Upper lobe of right lung (tissue), 1 donor: Measurements from ENCODE around the gene PBX1. TPM values are rescaled to one million over a fixed set of nuclear protein-coding genes. Genes with fewer than 3 reads are reported as not detected.

ENCODE experiments used
- ATAC-seq: fragments of 200-7000 bp; cut with Tn5 transposase; one replicate; pipeline ENCODE4 v1.9.1; 2020; ENCODE audit warnings: mild to moderate bottlenecking, moderate library complexity
- DNase-seq: peaks from one replicate; pipeline ENCODE4 v3.0.0-alpha.2; 2020
- H3K27ac ChIP-seq: fragments of 200-600 bp; one replicate; pipeline ENCODE4 v1.8.0; 2022
- H3K27me3 ChIP-seq: fragments of 200-600 bp; one replicate; pipeline ENCODE4 v1.8.0; 2022; ENCODE audit warnings: mild to moderate bottlenecking
- H3K36me3 ChIP-seq: fragments of 200-600 bp; one replicate; pipeline ENCODE4 v1.8.0; 2022
- H3K4me1 ChIP-seq: fragments of 200-600 bp; one replicate; pipeline ENCODE4 v1.8.0; 2022
- H3K4me3 ChIP-seq: fragments of 200-600 bp; one replicate; pipeline ENCODE4 v1.8.0; 2022; ENCODE audit warnings: mild to moderate bottlenecking
- H3K9me3 ChIP-seq: fragments of 200-600 bp; one replicate; pipeline ENCODE4 v1.8.0; 2022
- CTCF ChIP-seq: fragments of 200-600 bp; IDR thresholded peaks from one replicate; pipeline ENCODE4 v1.8.0; 2022; ENCODE audit warnings: antibody characterized with exemption
- intact Hi-C: fragments of 100-400 bp; cut with DNase I; formaldehyde crosslinking; loops from one replicate; pipeline ENCODE4 v1.11.0; 2022
- total RNA-seq: library from RNA; stranded (reverse); fragmentation: NEBNext Ultra II Directional; extraction: Animal tissue kit (Norgen Biotek cat#: 25700); gene quantifications from one replicate; pipeline ENCODE4 v1.2.1, GENCODE V29; 2021
- donor health status: DM: no; HTN: yes; CAD: no; lungs with severe emphysema.

Gene PBX1
- total RNA-seq, 1 donor from 2014 or later = 56.7 TPM

GRCh38 chr1:164694505-164694904 is 135.5 kb downstream of the PBX1 start:
- DNase-seq = no peak
- TF ChIP-seq CTCF = no peak
- H3K36me3 ChIP-seq = no peaks in the 10 kb centered on the region
- intact Hi-C loops = no loop called here
- H3K4me3 ChIP-seq = no peak overlapping the region
- H3K9me3 ChIP-seq = no peaks in the 10 kb centered on the region
- H3K27ac ChIP-seq = no peak overlapping the region
- ATAC-seq = no peak
- H3K27me3 ChIP-seq = no peaks in the 10 kb centered on the region
- no peaks in the 10 kb centered on the region for H3K4me1 ChIP-seq

GRCh38 chr1:164695956-164696665 is 137.1 kb downstream of the PBX1 start:
- H3K9me3 ChIP-seq = no peaks in the 10 kb centered on the region
- TF ChIP-seq CTCF = no peak
- ATAC-seq (no peak), DNase-seq (no peak)
- intact Hi-C loops = no loop called here
- no peaks in the 10 kb centered on the region for H3K4me1 ChIP-seq
- H3K36me3 ChIP-seq = no peaks in the 10 kb centered on the region
- no peak overlapping the region for H3K4me3 ChIP-seq
- no peak overlapping the region for H3K27ac ChIP-seq
- H3K27me3 ChIP-seq = no peaks in the 10 kb centered on the region

- Histone ChIP-seq H3K4me1 (no peaks in the 10 kb centered on the region), H3K36me3 (no peaks in the 10 kb centered on the region), H3K4me3 (no peak overlapping the region), H3K27me3 (no peaks in the 10 kb centered on the region), H3K27ac (no peak overlapping the region), H3K9me3 (no peaks in the 10 kb centered on the region)
- intact Hi-C loops = no loop called here
- TF ChIP-seq CTCF = no peak
- DNase-seq = no peak
- no peak for ATAC-seq
Observed at GRCh38 chr1:164699815-164700491, 141.0 kb downstream of the PBX1 start.

GRCh38 chr1:164700683-164701082 is 141.7 kb downstream of the PBX1 start:
- TF ChIP-seq CTCF = no peak
- Histone ChIP-seq H3K27ac (no peak overlapping the region), H3K4me1 (peaks cover 1% of the 10 kb centered on the region), H3K4me3 (no peak overlapping the region), H3K27me3 (no peaks in the 10 kb centered on the region), H3K36me3 (no peaks in the 10 kb centered on the region), H3K9me3 (no peaks in the 10 kb centered on the region)
- no peak for ATAC-seq
- DNase-seq = no peak
- intact Hi-C loops = no loop called here

- peaks cover 7% of the 10 kb centered on the region for H3K4me1 ChIP-seq
- no peaks in the 10 kb centered on the region for H3K27me3 ChIP-seq
- no peak overlapping the region for H3K4me3 ChIP-seq
- H3K9me3 ChIP-seq = no peaks in the 10 kb centered on the region
- TF ChIP-seq CTCF = no peak
- no peak for ATAC-seq
- H3K36me3 ChIP-seq = no peaks in the 10 kb centered on the region
- intact Hi-C loops = no loop called here
- DNase-seq = no peak
- no peak overlapping the region for H3K27ac ChIP-seq
Observed at GRCh38 chr1:164701189-164701761, 142.3 kb downstream of the PBX1 start.
